HEK293 (cell line): ENCODE data around the gene ARHGAP6.

Experiments
- CTCF ChIP-seq: fragments of 450-650 bp; formaldehyde crosslinking; IDR thresholded peaks from 2 replicates; pipeline ENCODE4 v1.5.1; 2016; ENCODE audit warnings: missing biosample characterization, missing genetic modification characterization
- ELK4 ChIP-seq: IDR thresholded peaks from 2 replicates; pipeline ENCODE4 v1.6.1; 2011; ENCODE audit warnings: mild to moderate bottlenecking, low read depth, low read length, borderline replicate concordance
- SALL2 ChIP-seq: fragments of 450-650 bp; formaldehyde crosslinking; IDR thresholded peaks from 2 replicates; pipeline ENCODE4 v1.5.0; 2017; ENCODE audit warnings: missing biosample characterization, mild to moderate bottlenecking, missing genetic modification characterization, borderline replicate concordance
- ZNF138 ChIP-seq: fragments of 450-650 bp; formaldehyde crosslinking; IDR thresholded peaks from 2 replicates; pipeline ENCODE4 v1.5.1; 2016; ENCODE audit warnings: missing biosample characterization, missing genetic modification characterization, borderline replicate concordance
- ZNF341 ChIP-seq: fragments of 450-650 bp; formaldehyde crosslinking; IDR thresholded peaks from 2 replicates; pipeline ENCODE4; 2016; ENCODE audit warnings: low read depth, missing biosample characterization, missing genetic modification characterization
- ZNF37A ChIP-seq: fragments of 450-650 bp; IDR thresholded peaks from 2 replicates; pipeline ENCODE4 v1.5.1; 2018; ENCODE audit warnings: missing biosample characterization, missing genetic modification characterization

- TF ChIP-seq ZNF37A (tag by site-specific recombination) (no peak), SALL2 (tag by site-specific recombination) (no peak), ELK4 (no peak), ZNF341 (no peak), ZNF138 (tag by site-specific recombination) (no peak), CTCF (tag by site-specific recombination) (no peak)
Measured at GRCh38 chrX:11703855-11704254, 38.1 kb upstream of the ARHGAP6 start.
